Suprapubic skin (tissue), 4 donors: ENCODE results near the gene CCDC85B. TPM values are rescaled to one million over a fixed set of nuclear protein-coding genes. Genes with fewer than 3 reads are reported as not detected.
A peak's percentile ranks its signal among the peaks of the same experiment; 100 is the strongest.

Source experiments
- DNase-seq, 2 donors: peaks; one replicate each; pipeline ENCODE4 v3.0.0-alpha.2; 2019; ENCODE audit warnings: low spot score in 2 of 2
- H3K27ac ChIP-seq: fragments of 200-600 bp; sonication (generic); one replicate; pipeline ENCODE4 v1.5.1; 2019
- H3K27me3 ChIP-seq: fragments of 200-600 bp; sonication (generic); one replicate; pipeline ENCODE4 v1.5.1; 2019
- H3K36me3 ChIP-seq: fragments of 200-600 bp; sonication (generic); one replicate; pipeline ENCODE4 v1.5.1; 2019
- H3K4me1 ChIP-seq: fragments of 200-600 bp; sonication (generic); one replicate; pipeline ENCODE4 v1.5.1; 2019
- H3K4me3 ChIP-seq: fragments of 200-600 bp; sonication (generic); one replicate; pipeline ENCODE4 v1.5.1; 2019; ENCODE audit warnings: mild to moderate bottlenecking
- H3K9me3 ChIP-seq: fragments of 200-600 bp; sonication (generic); one replicate; pipeline ENCODE4 v1.5.1; 2019
- EP300 ChIP-seq: sonication (generic); formaldehyde crosslinking; IDR thresholded peaks from one replicate; pipeline ENCODE4 v1.6.1; 2017; ENCODE audit warnings: antibody characterized with exemption
- POLR2A ChIP-seq, 2 donors: fragments of 450-650 bp; IDR thresholded peaks; one replicate each; pipeline ENCODE4 v1.6.1; 2017; ENCODE audit warnings: antibody characterized with exemption in 2 of 2, mild to moderate bottlenecking in 2 of 2, moderate library complexity in 2 of 2
- POLR2AphosphoS5 ChIP-seq, 3 donors: sonication (generic); formaldehyde crosslinking; IDR thresholded peaks; one replicate each; pipeline ENCODE4 v1.6.1; 2017; ENCODE audit warnings: antibody characterized with exemption in 3 of 3
- WGBS: methylation state at CpG from one replicate; pipeline ENCODE4 v1.1.5; 2018; 5-methylcytosine and 5-hydroxymethylcytosine counted together
- total RNA-seq, 4 donors: library from RNA; depleted of rRNA; stranded (reverse); fragments of >200 nt; gene quantifications; one replicate each; pipeline ENCODE4 v1.1.0, GENCODE V29; 2016
- TF ChIP-seq, protein P1 (sequence below), 2 donors: fragments of 200-600 bp in 1 of 2; fragments of 450-650 bp in 1 of 2; sonication (generic) in 1 of 2; IDR thresholded peaks; one replicate each; pipeline ENCODE4 v1.5.1; 2016 to 2019; ENCODE audit warnings: antibody characterized with exemption in 2 of 2, mild to moderate bottlenecking in 1 of 2, moderate library complexity in 1 of 2

CCDC85B gene
- total RNA-seq, 4 donors from 2014 or later: 16.0 to 35.8 (median 28.0) TPM

GRCh38 chr11:65870706-65871681 is 19.5 kb upstream of the CCDC85B start:
- peak overlapping the region; percentile 58 for H3K4me3 ChIP-seq

DNA sequence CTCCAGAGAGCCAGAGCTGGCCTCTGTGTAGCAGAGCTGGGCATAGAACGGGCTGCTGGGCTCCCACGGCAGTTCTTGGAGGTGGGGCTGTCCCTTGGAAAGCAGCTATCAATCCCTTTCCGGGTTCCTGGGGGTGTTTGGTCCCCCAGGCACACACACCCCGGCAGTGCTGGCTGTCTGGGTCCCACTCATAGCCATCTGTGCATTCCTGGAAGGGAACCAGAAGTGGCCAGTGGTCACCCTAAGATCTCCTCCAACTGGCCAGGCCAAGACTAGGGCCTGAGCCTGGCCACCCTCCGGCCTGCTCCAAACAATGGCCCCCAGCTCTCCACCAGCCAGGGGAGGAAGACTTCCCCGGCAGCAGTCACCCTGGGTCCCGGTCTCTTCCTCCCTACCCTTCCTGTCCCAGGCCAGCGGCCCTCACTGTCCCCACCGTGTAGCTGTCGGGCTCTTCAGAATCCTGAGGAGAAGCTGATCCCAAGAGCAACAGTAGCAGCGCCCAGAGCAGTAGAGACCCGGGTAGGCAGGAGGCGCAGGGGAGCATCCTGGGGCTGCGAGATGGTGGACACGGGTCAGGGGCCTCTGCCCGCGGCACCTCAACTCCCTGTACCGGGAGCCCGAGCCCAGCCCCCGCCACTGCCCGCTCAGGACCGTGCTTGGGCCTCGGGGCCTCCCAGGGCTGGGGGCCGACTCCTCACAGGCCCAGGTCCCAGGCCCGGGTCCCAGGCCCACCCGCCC is 18.5 kb upstream of the CCDC85B start:
- Histone ChIP-seq H3K4me1 (peaks cover 43% of the 10 kb centered on the region), H3K9me3 (no peaks in the 10 kb centered on the region), H3K27me3 (no peaks in the 10 kb centered on the region), H3K4me3 (peak overlapping the region; percentile 58), H3K36me3 (peaks cover 7% of the 10 kb centered on the region), H3K27ac (peak overlapping the region; percentile 85)
- TF ChIP-seq, protein P1, sequence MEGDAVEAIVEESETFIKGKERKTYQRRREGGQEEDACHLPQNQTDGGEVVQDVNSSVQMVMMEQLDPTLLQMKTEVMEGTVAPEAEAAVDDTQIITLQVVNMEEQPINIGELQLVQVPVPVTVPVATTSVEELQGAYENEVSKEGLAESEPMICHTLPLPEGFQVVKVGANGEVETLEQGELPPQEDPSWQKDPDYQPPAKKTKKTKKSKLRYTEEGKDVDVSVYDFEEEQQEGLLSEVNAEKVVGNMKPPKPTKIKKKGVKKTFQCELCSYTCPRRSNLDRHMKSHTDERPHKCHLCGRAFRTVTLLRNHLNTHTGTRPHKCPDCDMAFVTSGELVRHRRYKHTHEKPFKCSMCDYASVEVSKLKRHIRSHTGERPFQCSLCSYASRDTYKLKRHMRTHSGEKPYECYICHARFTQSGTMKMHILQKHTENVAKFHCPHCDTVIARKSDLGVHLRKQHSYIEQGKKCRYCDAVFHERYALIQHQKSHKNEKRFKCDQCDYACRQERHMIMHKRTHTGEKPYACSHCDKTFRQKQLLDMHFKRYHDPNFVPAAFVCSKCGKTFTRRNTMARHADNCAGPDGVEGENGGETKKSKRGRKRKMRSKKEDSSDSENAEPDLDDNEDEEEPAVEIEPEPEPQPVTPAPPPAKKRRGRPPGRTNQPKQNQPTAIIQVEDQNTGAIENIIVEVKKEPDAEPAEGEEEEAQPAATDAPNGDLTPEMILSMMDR (IDR thresholded peaks at IDR 0.05): no peak
- no peak for TF ChIP-seq POLR2A (IDR thresholded peaks at IDR 0.05)
- TF ChIP-seq POLR2AphosphoS5 (IDR thresholded peaks at IDR 0.05): no peak
- TF ChIP-seq EP300: no peak
- DNase-seq: no peak
- WGBS: 72% methylated on average over 5 of the region's 26 CpGs

More at GRCh38 chr11:65870706-65871681, 19.5 kb upstream of the CCDC85B start:
- no peaks in the 10 kb centered on the region for H3K27me3 ChIP-seq
- H3K27ac ChIP-seq: peak overlapping the region; percentile 85
- TF ChIP-seq POLR2A (IDR thresholded peaks at IDR 0.05): no peak
- no peak for TF ChIP-seq EP300
- DNase-seq: no peak
- H3K36me3 ChIP-seq: peaks cover 17% of the 10 kb centered on the region
- no peaks in the 10 kb centered on the region for H3K9me3 ChIP-seq
- H3K4me1 ChIP-seq: peaks cover 43% of the 10 kb centered on the region
- 72% methylated on average over 12 of the region's 24 CpGs for WGBS

DNA sequence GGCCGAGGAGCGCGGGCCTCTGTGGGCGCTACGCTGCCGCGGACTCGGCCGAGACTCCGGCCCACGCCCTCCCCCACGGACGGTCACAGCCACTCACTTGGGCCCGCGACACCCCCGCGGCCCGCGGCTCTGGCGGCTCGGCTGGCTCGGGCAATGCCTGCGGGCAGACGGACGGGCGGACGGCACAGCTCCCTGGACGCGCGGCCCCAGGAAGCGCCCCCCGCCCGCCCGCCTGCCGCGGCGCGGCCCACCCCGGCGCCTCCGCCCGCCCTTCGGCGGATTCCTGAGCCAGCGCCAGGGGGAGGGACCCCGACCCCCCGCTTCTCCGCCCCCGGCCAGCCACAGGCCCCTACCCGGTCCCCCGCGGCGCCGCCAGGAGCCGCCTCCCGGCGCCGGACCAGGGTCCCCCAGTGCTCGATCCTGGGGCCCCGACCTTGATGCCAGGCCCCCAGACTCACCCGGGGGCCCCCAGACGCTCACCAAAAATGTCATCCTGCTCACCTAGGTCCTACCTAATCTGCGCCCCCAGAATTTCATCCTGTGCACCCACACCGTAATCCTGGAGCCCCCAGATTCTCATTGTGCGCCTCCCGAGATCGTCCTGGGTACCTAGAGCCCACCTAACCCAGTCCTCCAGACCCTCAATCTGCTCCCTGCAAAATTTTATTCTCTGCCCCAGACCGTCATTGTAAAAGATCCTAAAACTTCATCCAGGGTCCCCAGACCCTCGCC is 17.7 kb upstream of the CCDC85B start, which contains the start of gene EFEMP2:
Gene EFEMP2, minus strand, starts transcription at position 215 of the 732 bp plus-strand sequence. CDS start 446 bp downstream, outside the sequence.
- DNase-seq: no peak
- 2% methylated on average over 8 of the region's 69 CpGs for WGBS

DNA sequence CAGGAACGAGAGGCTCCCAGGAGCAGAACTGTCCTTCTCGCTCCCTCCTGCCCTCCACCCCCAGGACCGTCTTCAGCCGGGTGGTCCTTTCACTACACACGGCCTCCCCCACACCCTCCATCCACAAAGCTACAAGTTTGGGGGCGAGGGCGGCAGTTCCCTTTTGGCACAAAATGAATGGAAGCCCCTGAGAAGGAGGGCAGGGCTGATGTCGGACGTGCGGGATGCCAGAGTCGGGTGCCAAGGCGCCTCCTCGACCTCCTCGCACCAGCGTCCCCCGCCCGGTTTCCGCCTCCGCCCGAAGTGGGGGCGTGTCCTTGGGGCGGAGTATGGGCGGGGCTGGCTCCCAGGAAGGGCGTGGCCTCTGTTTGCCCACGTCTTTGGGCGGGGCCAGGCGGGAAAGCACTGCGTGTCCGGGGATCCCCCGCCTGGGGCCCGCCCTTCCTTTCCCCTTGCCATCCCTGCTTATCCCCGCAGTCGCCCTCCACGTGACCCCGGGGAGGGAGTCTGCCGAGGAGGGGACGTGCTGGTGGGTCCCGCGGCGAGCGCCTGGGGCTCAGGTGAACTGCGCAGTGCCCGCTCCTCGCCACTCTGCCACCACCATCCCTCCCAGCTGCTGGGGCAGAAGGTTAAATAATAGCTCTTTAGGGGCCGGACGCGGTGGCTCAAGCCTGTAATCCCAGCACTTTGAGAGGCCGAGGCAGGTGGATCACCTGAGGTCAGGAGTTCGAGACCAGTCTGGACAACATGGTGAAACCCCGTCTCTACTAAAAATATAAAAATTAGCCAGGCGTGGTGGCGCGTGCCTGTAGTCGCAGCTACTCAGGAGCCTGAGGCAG is 16.9 kb upstream of the CCDC85B start:
- peak overlapping the region; percentile 58 for H3K4me3 ChIP-seq
- H3K36me3 ChIP-seq: no peaks in the 10 kb centered on the region
- H3K27me3 ChIP-seq: no peaks in the 10 kb centered on the region
- 11% methylated on average over 25 of the region's 54 CpGs for WGBS
- H3K27ac ChIP-seq: peak overlapping the region; percentile 85
- peaks cover 43% of the 10 kb centered on the region for H3K4me1 ChIP-seq
- TF ChIP-seq POLR2AphosphoS5 (IDR thresholded peaks at IDR 0.05): peak in 1 of 3 donors; percentile 38
- no peak for TF ChIP-seq EP300
- TF ChIP-seq POLR2A (IDR thresholded peaks at IDR 0.05): peak in 1 of 2 donors; percentile 45
- H3K9me3 ChIP-seq: no peaks in the 10 kb centered on the region
- DNase-seq: peak; percentile 97 to 98

More for the DNA sequence above, 17.7 kb upstream of the CCDC85B start, which contains the start of gene EFEMP2:
- Histone ChIP-seq H3K4me1 (peaks cover 43% of the 10 kb centered on the region), H3K27ac (peak within 1 kb of the TSS; percentile 85), H3K36me3 (no peaks in the 10 kb centered on the region), H3K27me3 (no peaks in the 10 kb centered on the region), H3K9me3 (no peaks in the 10 kb centered on the region), H3K4me3 (peak within 1 kb of the TSS; percentile 58)
- TF ChIP-seq EP300: no peak

- Histone ChIP-seq H3K4me3 (no peak within 1 kb of the TSS), H3K27me3 (no peaks in the 10 kb centered on the region)
Observed at GRCh38 chr11:65879617-65880016, 10.9 kb upstream of the CCDC85B start, which contains the start of gene CTSW. TSS of gene CTSW (plus strand) at chr11:65879837. CDS start at chr11:65879855, 18 bp downstream.

More at GRCh38 chr11:65879617-65880016, 10.9 kb upstream of the CCDC85B start, which contains the start of gene CTSW:
- DNase-seq: no peak
- H3K27ac ChIP-seq: no peak within 1 kb of the TSS
- no peaks in the 10 kb centered on the region for H3K4me1 ChIP-seq
- no peaks in the 10 kb centered on the region for H3K9me3 ChIP-seq
- TF ChIP-seq POLR2A (IDR thresholded peaks at IDR 0.05) (no peak), EP300 (no peak), POLR2AphosphoS5 (IDR thresholded peaks at IDR 0.05) (no peak)
- TF ChIP-seq, protein P1 (IDR thresholded peaks at IDR 0.05): no peak
- peaks cover 23% of the 10 kb centered on the region for H3K36me3 ChIP-seq
- WGBS: 40% methylated on average over 7 of the region's 7 CpGs
